GM19467 (cell line): Measurements from ENCODE around the gene SIPA1L3.
"Not testable (repeated sequence)": the region's sequence is repeated elsewhere in the genome, so short reads cannot be mapped to it uniquely, and the experiment has no call there.

Source experiments
- ATAC-seq: cut with Tn5 transposase; IDR thresholded peaks from one replicate; pipeline ENCODE4 v1.9.1; 2021; ENCODE audit warnings: mild to moderate bottlenecking, moderate library complexity; ENCODE audit not compliant: unreplicated experiment

SIPA1L3 gene

DNA sequence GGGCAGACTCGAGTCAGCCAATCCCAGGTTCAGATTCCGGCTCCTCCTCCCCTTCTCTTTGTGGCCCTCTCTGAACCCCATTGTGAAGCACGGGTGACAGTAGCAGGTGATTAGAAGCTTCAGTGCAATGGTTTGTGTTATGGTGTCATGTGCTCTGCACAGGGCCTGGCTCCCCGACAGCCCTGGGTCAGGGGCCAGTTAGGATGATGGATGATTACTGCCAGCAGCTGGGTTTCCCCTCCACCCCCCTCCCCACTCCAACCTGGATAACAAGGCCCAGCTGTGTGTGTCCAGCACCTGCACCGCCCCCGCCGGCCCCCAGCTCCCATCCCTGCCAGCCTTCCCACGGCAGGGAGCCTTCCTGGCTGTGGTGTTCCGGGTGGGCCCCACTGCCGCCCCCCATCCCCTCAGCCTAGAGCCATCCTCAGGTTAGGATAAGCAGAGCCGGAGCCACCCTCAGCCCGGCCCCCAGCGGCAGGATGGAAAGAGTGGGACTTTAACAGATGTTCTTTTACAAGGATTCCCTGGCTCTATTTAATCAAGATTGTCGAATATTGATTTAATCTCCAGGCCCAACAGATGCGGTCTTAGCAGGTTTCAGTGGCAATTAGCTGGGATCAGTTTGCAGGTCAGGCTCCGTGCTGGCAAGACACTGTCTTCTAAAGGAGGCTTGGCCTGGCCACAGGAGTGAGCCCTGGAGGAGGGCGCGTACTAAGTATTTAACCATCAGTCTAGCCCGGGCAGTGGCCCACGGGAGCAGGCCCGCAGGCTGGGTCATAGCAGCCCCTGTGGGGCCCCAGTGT is 156.2 kb downstream of the SIPA1L3 start:
- no peak for ATAC-seq

GRCh38 chr19:38063928-38064327 is 156.9 kb downstream of the SIPA1L3 start:
- ATAC-seq = no peak

GRCh38 chr19:38064661-38065425 is 157.8 kb downstream of the SIPA1L3 start:
- ATAC-seq = no peak

DNA sequence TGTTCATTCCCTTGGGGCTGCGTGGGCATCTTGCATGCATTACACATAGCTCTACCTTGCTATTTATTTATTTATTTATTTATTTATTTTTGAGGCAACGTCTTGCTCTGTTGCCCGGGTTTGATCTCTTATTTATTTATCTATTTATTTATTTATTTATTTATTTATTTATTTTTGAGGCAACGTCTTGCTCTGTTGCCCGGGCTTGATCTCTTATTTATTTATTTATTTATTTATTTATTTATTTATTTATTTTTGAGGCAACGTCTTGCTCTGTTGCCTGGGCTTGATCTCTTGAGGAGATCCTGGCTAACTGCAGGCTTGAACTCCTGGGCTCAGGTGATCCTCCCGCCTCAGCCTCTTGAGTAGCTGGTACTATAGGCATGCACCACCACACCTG is 158.8 kb downstream of the SIPA1L3 start:
- ATAC-seq = not testable (repeated sequence)

DNA sequence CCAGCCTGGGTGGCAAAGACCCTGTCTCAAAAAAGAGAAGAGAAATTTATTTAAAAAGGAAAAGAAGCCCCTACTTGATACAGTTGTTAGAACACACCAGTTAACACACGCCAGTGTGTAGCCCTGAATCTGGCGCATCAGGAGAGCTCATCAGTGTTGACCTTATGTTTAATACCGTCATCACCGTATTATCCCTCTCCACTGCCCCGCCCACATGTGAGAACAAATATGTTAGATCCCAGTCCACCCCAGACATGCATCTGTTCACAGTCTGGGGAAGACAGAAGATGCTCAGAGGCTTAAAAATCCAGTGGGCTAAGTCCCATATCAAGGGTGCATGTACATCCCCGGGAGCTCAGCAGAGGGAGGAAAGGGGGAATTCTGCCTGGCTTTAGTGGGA is 161.8 kb downstream of the SIPA1L3 start:
- no peak for ATAC-seq

GRCh38 chr19:38070573-38070972 is 163.6 kb downstream of the SIPA1L3 start:
- ATAC-seq = no peak

DNA sequence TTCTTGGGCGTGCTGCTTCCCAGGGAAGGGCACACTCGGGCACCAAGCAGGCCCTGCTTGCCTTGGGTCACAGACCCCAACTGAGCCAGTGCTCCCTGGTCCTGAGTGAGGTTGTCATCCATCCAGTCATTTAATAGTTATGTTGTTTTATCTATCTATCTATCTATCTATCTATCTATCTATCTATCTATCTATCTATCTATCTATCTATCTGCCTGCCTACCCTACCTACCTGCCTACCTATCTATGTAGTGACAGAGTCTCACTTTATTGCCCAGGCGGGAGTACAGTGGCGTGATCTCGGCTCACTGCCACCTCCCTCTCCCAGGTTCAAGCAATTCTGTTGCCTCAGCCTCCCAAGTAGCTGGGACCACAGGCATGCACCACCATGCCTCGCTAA is 164.0 kb downstream of the SIPA1L3 start:
- not testable (repeated sequence) for ATAC-seq

DNA sequence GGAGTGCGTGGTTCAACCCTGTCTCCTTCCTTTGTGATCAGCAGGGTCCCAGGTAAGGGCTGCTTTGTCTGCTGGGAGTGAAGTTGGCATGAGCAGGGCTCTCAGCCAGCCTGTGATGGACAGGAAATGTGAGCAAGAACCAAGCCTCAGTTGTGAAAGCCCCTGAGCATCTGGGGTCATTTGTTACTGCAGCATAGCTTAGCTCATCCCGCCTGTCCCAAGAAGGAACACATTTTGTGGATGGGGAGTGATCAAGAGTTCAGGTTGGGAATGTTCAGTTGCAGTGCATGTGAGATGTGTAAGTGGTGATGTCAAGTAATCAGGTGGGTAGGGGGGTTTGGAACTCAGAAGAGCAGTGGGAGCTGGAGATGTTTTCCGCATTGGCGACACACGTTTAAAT is 164.6 kb downstream of the SIPA1L3 start:
- no peak for ATAC-seq

DNA sequence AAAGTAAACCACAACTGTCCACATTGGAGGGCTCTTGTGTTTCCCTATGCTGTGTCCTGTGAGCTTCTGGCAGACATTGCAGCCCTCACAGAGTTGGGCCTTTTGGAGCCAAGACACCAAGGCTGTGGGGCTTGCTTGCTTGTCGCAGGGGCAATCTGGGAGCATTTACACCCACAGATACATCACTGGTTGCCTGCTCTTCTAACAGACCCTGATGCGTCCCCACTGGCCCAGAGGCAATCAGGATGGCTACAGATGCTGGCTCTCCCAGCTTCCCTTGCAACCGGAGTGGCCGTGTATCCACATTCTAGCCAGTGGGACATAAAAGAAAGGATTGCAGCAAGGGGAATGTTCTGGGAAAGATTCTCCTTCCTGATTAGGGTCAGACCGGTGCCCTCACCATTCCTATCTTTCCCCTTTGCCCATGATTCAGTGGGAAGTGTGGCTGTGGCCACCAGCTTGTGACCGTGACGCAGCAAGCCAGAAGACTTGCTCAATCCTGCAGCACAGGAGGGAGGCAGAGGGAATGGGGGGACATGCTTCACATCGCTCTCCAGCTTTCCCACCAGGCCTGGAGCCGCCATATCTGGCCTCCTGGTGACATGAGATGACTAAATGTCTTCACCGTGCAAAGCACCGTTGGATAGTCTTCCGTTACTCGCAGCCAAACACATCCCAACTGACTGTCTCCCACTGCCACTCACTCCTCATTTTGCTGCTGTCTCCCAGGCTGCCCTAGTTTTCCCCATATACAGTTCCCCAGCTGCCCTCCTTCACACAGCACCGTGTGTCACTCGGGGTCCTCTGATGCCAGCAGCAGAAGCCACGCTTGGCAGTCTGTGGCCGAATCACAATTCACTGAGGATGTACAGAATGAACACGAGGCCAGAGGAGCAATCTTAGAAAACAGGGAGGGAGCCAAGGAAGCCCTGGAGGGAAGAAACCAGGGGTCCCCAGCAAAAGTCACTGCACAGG is 166.1 kb downstream of the SIPA1L3 start:
- no peak for ATAC-seq

DNA sequence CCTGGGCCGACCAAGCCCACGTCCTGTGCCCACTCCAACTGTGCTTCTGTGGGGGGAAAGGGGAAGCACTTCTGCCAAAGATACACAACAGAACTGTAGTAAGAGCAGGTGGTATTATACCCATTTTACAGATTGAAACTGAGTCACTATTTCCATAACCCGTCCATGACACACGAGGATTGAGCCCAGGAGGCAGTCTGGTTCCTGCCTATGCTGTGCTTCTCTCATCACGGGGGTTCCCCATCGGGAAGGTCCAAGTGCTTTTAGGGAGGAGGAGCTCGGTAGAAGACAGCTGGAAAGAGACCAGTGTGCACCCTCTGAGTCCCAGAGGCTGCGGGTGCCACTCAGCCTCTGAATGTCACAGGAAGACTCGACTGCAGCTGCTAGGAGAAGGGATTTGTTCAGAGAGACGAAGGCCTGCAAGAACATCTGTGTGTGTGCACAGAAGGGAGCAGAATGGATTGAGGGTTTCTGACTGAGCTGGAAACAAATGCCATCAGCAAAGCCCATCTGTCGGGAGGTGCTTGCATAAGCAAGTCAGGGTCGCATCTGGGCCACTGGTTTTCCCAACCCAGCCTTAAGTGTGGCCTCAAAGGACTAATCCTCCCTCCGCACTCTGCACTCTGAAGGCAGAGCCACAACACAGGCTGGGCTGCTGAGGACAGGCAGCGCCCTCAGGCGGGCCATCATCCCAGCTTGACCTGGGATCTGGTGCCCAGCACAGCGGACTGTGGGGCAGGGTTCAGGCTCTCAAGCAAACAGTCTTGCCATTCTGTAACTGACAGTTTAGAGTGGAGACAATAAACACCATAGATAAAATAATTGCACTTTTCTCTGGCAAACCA is 167.1 kb downstream of the SIPA1L3 start:
- ATAC-seq = no peak

- no peak for ATAC-seq
Measured at GRCh38 chr19:38076337-38076736, 169.3 kb downstream of the SIPA1L3 start.

DNA sequence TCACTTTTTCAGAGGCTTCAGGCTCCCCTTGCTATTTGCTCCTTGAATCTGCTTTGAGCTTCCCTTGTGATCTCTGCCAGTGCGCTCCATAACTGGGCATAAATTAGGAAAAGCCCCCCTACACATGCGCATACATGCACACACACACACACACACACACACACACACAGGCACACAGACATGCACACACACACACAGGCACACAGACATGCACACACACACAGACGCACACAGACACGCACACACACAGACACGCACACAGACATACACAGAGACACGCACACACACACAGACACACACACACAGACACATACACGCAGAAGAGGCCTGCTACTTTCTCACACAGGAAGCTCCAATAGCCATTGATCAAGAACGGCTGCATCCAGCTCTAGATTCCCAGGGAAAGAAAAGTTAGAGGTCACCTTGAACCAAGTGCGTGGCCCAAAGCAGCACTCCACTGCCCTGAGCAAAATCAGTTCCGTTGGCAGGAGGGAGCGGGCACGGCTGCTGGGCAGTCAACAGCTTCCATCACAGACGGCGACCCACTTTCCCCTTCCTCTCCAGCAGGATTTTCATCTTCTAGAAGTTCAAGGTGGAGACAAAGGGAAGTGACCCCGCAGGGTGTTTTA is 171.4 kb downstream of the SIPA1L3 start:
- no peak for ATAC-seq

GRCh38 chr19:38079926-38080380 is 172.9 kb downstream of the SIPA1L3 start:
- ATAC-seq = no peak

GRCh38 chr19:38081547-38082255 is 174.7 kb downstream of the SIPA1L3 start:
- ATAC-seq = no peak

DNA sequence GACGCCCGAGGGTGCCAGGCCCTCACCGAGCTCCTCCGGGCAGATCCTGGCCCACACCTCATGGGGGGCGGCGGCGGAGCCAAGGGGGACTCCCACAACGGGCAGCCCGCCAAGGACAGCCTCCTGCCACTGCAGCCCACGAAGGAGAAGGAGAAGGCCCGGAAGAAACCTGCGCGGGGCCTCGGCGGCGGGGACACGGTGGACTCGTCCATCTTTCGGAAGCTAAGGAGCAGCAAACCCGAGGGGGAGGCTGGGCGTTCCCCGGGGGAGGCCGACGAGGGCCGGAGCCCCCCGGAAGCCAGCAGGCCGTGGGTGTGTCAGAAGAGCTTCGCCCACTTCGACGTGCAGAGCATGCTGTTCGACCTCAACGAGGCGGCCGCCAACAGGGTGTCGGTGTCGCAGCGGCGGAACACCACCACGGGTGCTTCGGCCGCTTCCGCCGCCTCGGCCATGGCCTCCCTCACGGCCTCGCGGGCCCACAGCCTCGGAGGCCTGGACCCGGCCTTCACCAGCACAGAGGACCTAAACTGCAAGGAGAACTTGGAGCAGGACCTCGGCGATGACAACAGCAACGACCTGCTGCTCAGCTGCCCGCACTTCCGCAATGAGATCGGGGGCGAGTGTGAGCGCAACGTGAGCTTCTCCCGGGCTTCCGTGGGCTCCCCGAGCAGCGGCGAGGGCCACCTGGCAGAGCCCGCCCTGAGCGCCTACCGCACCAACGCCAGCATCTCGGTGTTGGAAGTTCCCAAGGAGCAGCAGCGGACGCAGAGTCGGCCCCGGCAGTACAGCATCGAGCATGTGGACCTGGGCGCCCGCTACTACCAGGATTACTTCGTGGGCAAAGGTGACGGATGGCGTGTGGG is 175.5 kb downstream of the SIPA1L3 start:
- ATAC-seq = no peak

GRCh38 chr19:38084196-38084595 is 177.2 kb downstream of the SIPA1L3 start:
- ATAC-seq = no peak

DNA sequence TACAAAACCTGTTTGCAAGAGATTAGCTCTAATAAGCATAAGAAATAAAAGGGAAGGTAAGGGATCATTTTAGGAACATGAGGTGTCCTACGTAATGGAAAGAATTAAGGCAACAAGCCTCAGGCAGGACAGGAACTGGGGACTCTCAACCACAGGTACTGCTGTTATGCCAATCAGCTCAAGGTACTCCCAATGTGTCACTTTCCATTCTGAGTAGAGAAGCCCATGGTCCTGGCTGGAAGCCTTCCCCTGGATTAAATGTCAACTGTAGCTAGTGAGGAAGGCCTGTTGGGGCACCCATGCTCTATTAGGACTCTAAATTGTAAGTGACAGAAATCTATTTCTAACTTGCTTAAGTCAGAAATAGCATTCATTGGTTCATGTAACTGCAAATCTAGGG is 182.4 kb downstream of the SIPA1L3 start:
- ATAC-seq = no peak

GRCh38 chr19:38093154-38093553 is 186.1 kb downstream of the SIPA1L3 start:
- ATAC-seq = no peak
